ENCODE measurements around the gene CBARP.

GRCh38 chr19:1257475-1258162, 19.8 kb upstream of the CBARP start:
- TF ChIP-seq, protein P1, sequence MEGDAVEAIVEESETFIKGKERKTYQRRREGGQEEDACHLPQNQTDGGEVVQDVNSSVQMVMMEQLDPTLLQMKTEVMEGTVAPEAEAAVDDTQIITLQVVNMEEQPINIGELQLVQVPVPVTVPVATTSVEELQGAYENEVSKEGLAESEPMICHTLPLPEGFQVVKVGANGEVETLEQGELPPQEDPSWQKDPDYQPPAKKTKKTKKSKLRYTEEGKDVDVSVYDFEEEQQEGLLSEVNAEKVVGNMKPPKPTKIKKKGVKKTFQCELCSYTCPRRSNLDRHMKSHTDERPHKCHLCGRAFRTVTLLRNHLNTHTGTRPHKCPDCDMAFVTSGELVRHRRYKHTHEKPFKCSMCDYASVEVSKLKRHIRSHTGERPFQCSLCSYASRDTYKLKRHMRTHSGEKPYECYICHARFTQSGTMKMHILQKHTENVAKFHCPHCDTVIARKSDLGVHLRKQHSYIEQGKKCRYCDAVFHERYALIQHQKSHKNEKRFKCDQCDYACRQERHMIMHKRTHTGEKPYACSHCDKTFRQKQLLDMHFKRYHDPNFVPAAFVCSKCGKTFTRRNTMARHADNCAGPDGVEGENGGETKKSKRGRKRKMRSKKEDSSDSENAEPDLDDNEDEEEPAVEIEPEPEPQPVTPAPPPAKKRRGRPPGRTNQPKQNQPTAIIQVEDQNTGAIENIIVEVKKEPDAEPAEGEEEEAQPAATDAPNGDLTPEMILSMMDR (IDR thresholded peaks at IDR 0.05): no peak
- no peak for TF ChIP-seq POLR2A (IDR thresholded peaks at IDR 0.05)
- TF ChIP-seq EP300 (IDR thresholded peaks at IDR 0.05): no peak
- no peak for TF ChIP-seq POLR2AphosphoS5 (IDR thresholded peaks at IDR 0.05)

Data from upper lobe of left lung (tissue), 4 donors.